Transverse colon (tissue), 4 donors: ENCODE results near the gene TEAD4. TPM values are rescaled to one million over a fixed set of nuclear protein-coding genes. Genes with fewer than 3 reads are reported as not detected.

Source experiments
- DNase-seq: peaks from one replicate; pipeline ENCODE4 v3.0.0-alpha.2; 2019
- H3K27ac ChIP-seq, 4 donors: fragments of 200-600 bp; sonication (generic); 2 replicates each; pipeline ENCODE4 v1.5.1; 2016 to 2018; ENCODE audit warnings: inconsistent platforms in 4 of 4
- H3K27me3 ChIP-seq: fragments of 200-600 bp; sonication (generic); 2 replicates; pipeline ENCODE4 v1.5.1; 2017; ENCODE audit warnings: inconsistent platforms
- H3K36me3 ChIP-seq, 4 donors: fragments of 200-600 bp; sonication (generic); 2 replicates each; pipeline ENCODE4 v1.5.1; 2017 to 2019; ENCODE audit warnings: inconsistent platforms in 4 of 4
- H3K4me1 ChIP-seq, 4 donors: fragments of 200-600 bp; sonication (generic); 2 replicates each; pipeline ENCODE4 v1.5.1; 2017 to 2020; ENCODE audit warnings: inconsistent platforms in 4 of 4
- H3K4me3 ChIP-seq, 4 donors: fragments of 200-600 bp; sonication (generic); 1 replicate in 1 of 4; 2 replicates in 3 of 4; pipeline versions ENCODE4 v1.5.1 to v1.6.1; 2017 to 2019; ENCODE audit warnings: inconsistent platforms in 4 of 4
- H3K9me3 ChIP-seq, 2 donors: fragments of 200-600 bp; sonication (generic); 2 replicates each; pipeline ENCODE4 v1.5.1; 2017 to 2019; ENCODE audit warnings: inconsistent platforms in 2 of 2
- CTCF ChIP-seq, 5 experiments: fragments of 200-600 bp in 3 of 5; fragments of 450-650 bp in 2 of 5; sonication (generic) in 3 of 5; IDR thresholded peaks; 1 replicate in 2 of 5; 2 replicates in 3 of 5; pipeline ENCODE4 v1.5.1; 2016 to 2017; ENCODE audit warnings: antibody characterized with exemption in 5 of 5, inconsistent platforms in 3 of 5, mild to moderate bottlenecking in 2 of 5, moderate library complexity in 1 of 5
- EP300 ChIP-seq: sonication (generic); formaldehyde crosslinking; IDR thresholded peaks from one replicate; pipeline ENCODE4 v1.6.1; 2017; ENCODE audit warnings: antibody characterized with exemption, low read depth
- POLR2A ChIP-seq: fragments of 450-650 bp; IDR thresholded peaks from one replicate; pipeline ENCODE4 v1.6.1; 2016; ENCODE audit warnings: antibody characterized with exemption, mild to moderate bottlenecking, moderate library complexity
- POLR2AphosphoS5 ChIP-seq, 3 donors: sonication (generic); formaldehyde crosslinking; IDR thresholded peaks; one replicate each; pipeline ENCODE4 v1.6.1; 2016; ENCODE audit warnings: antibody characterized with exemption in 3 of 3
- WGBS, 2 donors: methylation state at CpG; one replicate each; pipeline ENCODE4 v1.1.5; 2018; ENCODE audit warnings: low coverage in 1 of 2; 5-methylcytosine and 5-hydroxymethylcytosine counted together
- in situ Hi-C, 4 donors: fragments of 200-750 bp; cut with MboI; loops; one replicate each; pipeline versions ENCODE4 v1.15.0 to v1.15.1; 2017; ENCODE audit warnings: low sequenced_read_pairs in 3 of 4, low pct_ligation_motif_present in 1 of 4, low pct_unique_long_range_greater_than_20kb in 1 of 4
- intact Hi-C: fragments of 100-400 bp; cut with DNase I; formaldehyde crosslinking; loops from one replicate; pipeline ENCODE4 v1.15.1; 2023; ENCODE audit warnings: low total_unique reads
- total RNA-seq, 4 donors: library from RNA; depleted of rRNA; stranded (reverse); fragments of >200 nt; gene quantifications; one replicate each; pipeline ENCODE4 v1.1.0, GENCODE V29; 2016

The TEAD4 gene
- total RNA-seq, 4 donors from 2014 or later, result 4.2 to 29.7 (median 6.3) TPM

GRCh38 chr12:3010214-3010930 is 51.2 kb downstream of the TEAD4 start:
- H3K4me3 ChIP-seq, result no peak overlapping the region
- H3K36me3 ChIP-seq, result no peaks in the 10 kb centered on the region
- in situ Hi-C loops (no loop called here), intact Hi-C loops (no loop called here)
- TF ChIP-seq POLR2AphosphoS5 (IDR thresholded peaks at IDR 0.05) (no peak), EP300 (no peak), CTCF (IDR thresholded peaks at IDR 0.05) (no peak), POLR2A (no peak)
- H3K27me3 ChIP-seq, result no peaks in the 10 kb centered on the region
- no peak overlapping the region for H3K27ac ChIP-seq
- WGBS, 2 donors, result 83% methylated on average over 20 of the region's 22 CpGs; no CpG with 5 or more reads in 1 of the 2 donors
- no peak for DNase-seq
- H3K4me1 ChIP-seq, result no peaks in the 10 kb centered on the region
- no peaks in the 10 kb centered on the region for H3K9me3 ChIP-seq

GRCh38 chr12:3012786-3013185 is 53.6 kb downstream of the TEAD4 start:
- no peak for TF ChIP-seq POLR2A
- TF ChIP-seq POLR2AphosphoS5 (IDR thresholded peaks at IDR 0.05), result no peak
- TF ChIP-seq EP300, result no peak
- TF ChIP-seq CTCF (IDR thresholded peaks at IDR 0.05), result no peak
- WGBS, 2 donors, result 81 to 86% methylated on average over 5 to 6 of the region's 6 CpGs
- H3K27me3 ChIP-seq, result no peaks in the 10 kb centered on the region
- H3K4me3 ChIP-seq, result no peak overlapping the region
- DNase-seq, result no peak
- intact Hi-C loops, result no loop called here
- in situ Hi-C loops, result no loop called here
- H3K9me3 ChIP-seq, result no peaks in the 10 kb centered on the region
- no peaks in the 10 kb centered on the region for H3K4me1 ChIP-seq
- H3K36me3 ChIP-seq, result no peaks in the 10 kb centered on the region
- H3K27ac ChIP-seq, result no peak overlapping the region

- H3K4me3 ChIP-seq, result no peak overlapping the region
- DNase-seq, result no peak
- H3K4me1 ChIP-seq, result no peaks in the 10 kb centered on the region
- H3K27ac ChIP-seq, result no peak overlapping the region
- in situ Hi-C loops, result no loop called here
- intact Hi-C loops, result no loop called here
- H3K9me3 ChIP-seq, result no peaks in the 10 kb centered on the region
- 57% methylated on average over 12 of the region's 16 CpGs; no CpG with 5 or more reads in 1 of the 2 donors for WGBS, 2 donors
- H3K27me3 ChIP-seq, result no peaks in the 10 kb centered on the region
- TF ChIP-seq POLR2AphosphoS5 (IDR thresholded peaks at IDR 0.05), result no peak
- TF ChIP-seq CTCF (IDR thresholded peaks at IDR 0.05), result no peak
- TF ChIP-seq EP300, result no peak
- no peak for TF ChIP-seq POLR2A
- no peaks in the 10 kb centered on the region for H3K36me3 ChIP-seq
Measured at GRCh38 chr12:3014641-3015040, 55.4 kb downstream of the TEAD4 start.

- intact Hi-C loops, result no loop called here
- H3K4me3 ChIP-seq, result no peak overlapping the region
- TF ChIP-seq POLR2AphosphoS5 (IDR thresholded peaks at IDR 0.05) (no peak), EP300 (no peak), POLR2A (no peak), CTCF (IDR thresholded peaks at IDR 0.05) (no peak)
- H3K9me3 ChIP-seq, result no peaks in the 10 kb centered on the region
- H3K27me3 ChIP-seq, result no peaks in the 10 kb centered on the region
- DNase-seq, result no peak
- in situ Hi-C loops, result no loop called here
- no peaks in the 10 kb centered on the region for H3K4me1 ChIP-seq
- 95% methylated on average over 12 of the region's 12 CpGs; no CpG with 5 or more reads in 1 of the 2 donors for WGBS, 2 donors
- no peaks in the 10 kb centered on the region for H3K36me3 ChIP-seq
- H3K27ac ChIP-seq, result no peak overlapping the region
Measured at GRCh38 chr12:3015356-3015755, 56.2 kb downstream of the TEAD4 start.
